ENCODE results near the gene ENPP7. TPM values are rescaled to one million over a fixed set of nuclear protein-coding genes. Genes with fewer than 3 reads are reported as not detected.
A peak's percentile ranks its signal among the peaks of the same experiment; 100 is the strongest.

The ENPP7 gene
- total RNA-seq, 4 donors from 2014 or later: not detected

DNA sequence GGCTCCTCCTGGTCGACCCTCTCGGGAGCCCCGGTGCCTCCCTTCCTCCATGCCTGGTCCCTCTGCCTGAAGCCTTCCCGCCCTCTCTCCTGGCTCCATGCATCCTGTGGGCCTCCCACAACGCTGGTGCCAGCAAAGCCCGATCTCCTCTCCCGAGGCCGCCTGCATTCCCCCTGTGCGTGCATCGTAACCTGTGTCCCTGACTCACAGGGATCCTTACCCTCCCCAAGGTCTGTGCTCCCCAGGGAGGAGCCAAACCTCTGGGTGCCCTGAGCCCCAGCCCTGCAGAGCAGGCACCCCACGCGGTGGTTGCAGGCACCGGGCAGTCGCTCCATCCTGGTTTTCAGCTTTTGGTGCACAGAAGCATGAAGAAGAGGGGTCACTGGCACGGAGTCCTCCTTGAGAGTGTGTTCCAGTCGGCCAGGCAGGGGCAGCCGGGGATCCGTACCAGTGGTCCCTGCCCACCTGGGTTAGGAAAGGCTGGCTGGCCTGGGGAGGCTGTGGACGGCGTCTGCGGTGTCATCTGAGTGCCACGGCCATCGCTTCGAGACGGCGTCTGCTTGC, 1.8 kb upstream of the ENPP7 start:
- WGBS: 75% methylated on average over 18 of the region's 26 CpGs
- Histone ChIP-seq H3K36me3 (no peaks in the 10 kb centered on the region), H3K4me1 (peaks cover 3 to 14% (median 11%) of the 10 kb centered on the region in 4 donors), H3K27ac (replicated peaks in 1 of 4) (no peak overlapping the region), H3K27me3 (no peaks in the 10 kb centered on the region), H3K9me3 (no peaks in the 10 kb centered on the region), H3K4me3 (peak overlapping the region; percentile 53 to 58 (median 54))
- TF ChIP-seq CTCF (IDR thresholded peaks at IDR 0.05) (no peak), POLR2AphosphoS5 (IDR thresholded peaks at IDR 0.05) (no peak), POLR2A (IDR thresholded peaks at IDR 0.05; ENCODE audit: low read depth) (no peak), EP300 (IDR thresholded peaks at IDR 0.05) (no peak)
- no peak for DNase-seq (ENCODE audit: extremely low spot score)
- intact Hi-C loops (cut with DNase I): no loop called here

- Histone ChIP-seq H3K9me3 (no peaks in the 10 kb centered on the region), H3K27ac (replicated peaks in 1 of 4) (no peak overlapping the region), H3K4me1 (peaks cover 3 to 14% (median 11%) of the 10 kb centered on the region in 4 donors), H3K27me3 (no peaks in the 10 kb centered on the region), H3K36me3 (no peaks in the 10 kb centered on the region), H3K4me3 (no peak overlapping the region)
- TF ChIP-seq POLR2A (IDR thresholded peaks at IDR 0.05; ENCODE audit: low read depth): no peak
- no peak for TF ChIP-seq CTCF (IDR thresholded peaks at IDR 0.05)
- no peak for TF ChIP-seq EP300 (IDR thresholded peaks at IDR 0.05)
- TF ChIP-seq POLR2AphosphoS5 (IDR thresholded peaks at IDR 0.05): no peak
- DNase-seq (ENCODE audit: extremely low spot score): no peak
- intact Hi-C loops (cut with DNase I): no loop called here
- WGBS: 92% methylated on average over 12 of the region's 12 CpGs
Observed at GRCh38 chr17:79729761-79730160, 982 bp upstream of the ENPP7 start.

- no peak for DNase-seq (ENCODE audit: extremely low spot score)
- Histone ChIP-seq H3K9me3 (no peaks in the 10 kb centered on the region), H3K4me3 (no peak overlapping the region), H3K4me1 (peaks cover 3 to 14% (median 11%) of the 10 kb centered on the region in 4 donors), H3K27ac (replicated peaks in 1 of 4) (no peak overlapping the region), H3K27me3 (no peaks in the 10 kb centered on the region), H3K36me3 (no peaks in the 10 kb centered on the region)
- TF ChIP-seq CTCF (IDR thresholded peaks at IDR 0.05) (no peak), POLR2A (IDR thresholded peaks at IDR 0.05; ENCODE audit: low read depth) (no peak), POLR2AphosphoS5 (IDR thresholded peaks at IDR 0.05) (no peak), EP300 (IDR thresholded peaks at IDR 0.05) (no peak)
- WGBS: 100% methylated on average over 3 of the region's 5 CpGs
- intact Hi-C loops (cut with DNase I): no loop called here
Observed at GRCh38 chr17:79730437-79730768, 340 bp upstream of the ENPP7 start.

- no peak for TF ChIP-seq POLR2AphosphoS5 (IDR thresholded peaks at IDR 0.05)
- no peak for TF ChIP-seq POLR2A (IDR thresholded peaks at IDR 0.05; ENCODE audit: low read depth)
- TF ChIP-seq CTCF (IDR thresholded peaks at IDR 0.05): no peak
- no peak for TF ChIP-seq EP300 (IDR thresholded peaks at IDR 0.05)
- no peaks in the 10 kb centered on the region for H3K36me3 ChIP-seq
- H3K9me3 ChIP-seq: no peaks in the 10 kb centered on the region
- DNase-seq (ENCODE audit: extremely low spot score): no peak
- peaks cover 3 to 14% (median 11%) of the 10 kb centered on the region in 4 donors for H3K4me1 ChIP-seq
- 98% methylated on average over 7 of the region's 10 CpGs for WGBS
- no peak overlapping the region for H3K27ac ChIP-seq (replicated peaks in 1 of 4)
- H3K27me3 ChIP-seq: peaks cover 0 to 5% (median 0%) of the 10 kb centered on the region in 4 donors
- intact Hi-C loops (cut with DNase I): no loop called here
- H3K4me3 ChIP-seq: no peak overlapping the region
Observed at GRCh38 chr17:79732254-79732653, 1.5 kb downstream of the ENPP7 start.
